Eye (tissue), 1 donor: ENCODE measurements around the gene SRGAP2C.
A peak's percentile ranks its signal among the peaks of the same experiment; 100 is the strongest.
"Not testable (repeated sequence)": the region's sequence is repeated elsewhere in the genome, so short reads cannot be mapped to it uniquely, and the experiment has no call there.

Source experiments
- DNase-seq: peaks from one replicate; pipeline ENCODE4 v3.0.0-alpha.2; 2015

SRGAP2C gene

GRCh38 chr1:121230636-121231035 lies 45.9 kb downstream of the SRGAP2C start:
- DNase-seq = not testable (repeated sequence)

GRCh38 chr1:121232445-121233125 lies 47.8 kb downstream of the SRGAP2C start:
- DNase-seq = peak; percentile 1

- not testable (repeated sequence) for DNase-seq
These were observed 49.5 kb downstream of the SRGAP2C start for GRCh38 chr1:121234090-121234759.

GRCh38 chr1:121238384-121238783 lies 53.6 kb downstream of the SRGAP2C start:
- not testable (repeated sequence) for DNase-seq

- not testable (repeated sequence) for DNase-seq
These were observed 59.1 kb downstream of the SRGAP2C start for GRCh38 chr1:121243913-121244312.

GRCh38 chr1:121246399-121246798 lies 61.6 kb downstream of the SRGAP2C start:
- not testable (repeated sequence) for DNase-seq

GRCh38 chr1:121252656-121253055 lies 67.9 kb downstream of the SRGAP2C start:
- not testable (repeated sequence) for DNase-seq

- DNase-seq = not testable (repeated sequence)
These were observed 69.8 kb downstream of the SRGAP2C start for GRCh38 chr1:121254618-121255017.

- DNase-seq = not testable (repeated sequence)
These were observed 72.9 kb downstream of the SRGAP2C start for GRCh38 chr1:121257632-121258031.

GRCh38 chr1:121258134-121258533 lies 73.4 kb downstream of the SRGAP2C start:
- DNase-seq = not testable (repeated sequence)

- not testable (repeated sequence) for DNase-seq
These were observed 75.4 kb downstream of the SRGAP2C start for GRCh38 chr1:121260205-121260604.

GRCh38 chr1:121262163-121262562 lies 77.4 kb downstream of the SRGAP2C start:
- not testable (repeated sequence) for DNase-seq

- DNase-seq = not testable (repeated sequence)
These were observed 79.0 kb downstream of the SRGAP2C start for GRCh38 chr1:121263789-121264244.

- DNase-seq = not testable (repeated sequence)
These were observed 82.3 kb downstream of the SRGAP2C start for GRCh38 chr1:121267072-121267471.

GRCh38 chr1:121269309-121269708 lies 84.5 kb downstream of the SRGAP2C start:
- not testable (repeated sequence) for DNase-seq

- DNase-seq = not testable (repeated sequence)
These were observed 85.2 kb downstream of the SRGAP2C start for GRCh38 chr1:121269973-121270372.

GRCh38 chr1:121271143-121271715 lies 86.5 kb downstream of the SRGAP2C start:
- DNase-seq = not testable (repeated sequence)

- not testable (repeated sequence) for DNase-seq
These were observed 90.7 kb downstream of the SRGAP2C start for GRCh38 chr1:121275435-121275834.

GRCh38 chr1:121278202-121278601 lies 93.4 kb downstream of the SRGAP2C start:
- not testable (repeated sequence) for DNase-seq

GRCh38 chr1:121278777-121279547 lies 94.2 kb downstream of the SRGAP2C start:
- peak; percentile 0 for DNase-seq

GRCh38 chr1:121279548-121279898 lies 94.7 kb downstream of the SRGAP2C start:
- DNase-seq = not testable (repeated sequence)

- not testable (repeated sequence) for DNase-seq
These were observed 96.0 kb downstream of the SRGAP2C start for GRCh38 chr1:121280699-121281317.
